Omental fat pad (tissue), 4 donors: ENCODE measurements around the gene NWD2. TPM values are rescaled to one million over a fixed set of nuclear protein-coding genes. Genes with fewer than 3 reads are reported as not detected.

ENCODE experiments used
- ATAC-seq: fragments of 150-250 bp; one replicate; pipeline ENCODE4 v1.9.1; 2016; ENCODE audit warnings: mild to moderate bottlenecking, moderate library complexity; ENCODE audit not compliant: low FRiP score
- DNase-seq: peaks from one replicate; pipeline ENCODE4 v3.0.0-alpha.2; 2019; ENCODE audit warnings: low spot score
- total RNA-seq, 4 donors: library from RNA; depleted of rRNA; stranded (reverse); fragments of >200 nt; gene quantifications; one replicate each; pipeline ENCODE4 v1.1.0, GENCODE V29; 2016
- TF ChIP-seq, protein P1 (sequence below), 3 donors: fragments of 450-650 bp; IDR thresholded peaks; one replicate each; pipeline ENCODE4 v1.5.1; 2016 to 2017; ENCODE audit warnings: antibody characterized with exemption in 3 of 3, mild to moderate bottlenecking in 3 of 3, moderate library complexity in 2 of 3

Gene NWD2
- total RNA-seq, 4 donors from 2014 or later, result 2.0 to 21.2 (median 11.4) TPM

DNA sequence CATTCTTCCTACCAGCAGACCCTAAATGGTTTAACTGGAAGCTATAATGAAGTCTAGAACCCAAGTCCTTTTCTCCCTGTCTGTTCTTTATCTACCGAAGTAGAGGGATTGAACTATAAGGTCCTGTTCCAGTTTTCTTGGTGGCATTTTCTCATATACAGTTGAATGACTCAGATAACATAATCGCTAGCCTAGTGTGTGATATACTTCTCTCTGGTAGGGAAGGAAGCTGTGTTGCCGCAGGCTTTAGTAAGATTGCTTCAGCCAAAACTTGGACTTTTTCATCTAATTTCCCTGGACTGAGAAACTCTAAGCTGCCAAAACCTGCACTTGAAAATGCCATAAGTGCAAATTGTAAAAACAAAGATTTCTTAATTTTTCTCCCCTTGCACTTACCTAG is 123.4 kb downstream of the NWD2 start:
- DNase-seq (no peak), ATAC-seq (no peak)
- TF ChIP-seq, protein P1, sequence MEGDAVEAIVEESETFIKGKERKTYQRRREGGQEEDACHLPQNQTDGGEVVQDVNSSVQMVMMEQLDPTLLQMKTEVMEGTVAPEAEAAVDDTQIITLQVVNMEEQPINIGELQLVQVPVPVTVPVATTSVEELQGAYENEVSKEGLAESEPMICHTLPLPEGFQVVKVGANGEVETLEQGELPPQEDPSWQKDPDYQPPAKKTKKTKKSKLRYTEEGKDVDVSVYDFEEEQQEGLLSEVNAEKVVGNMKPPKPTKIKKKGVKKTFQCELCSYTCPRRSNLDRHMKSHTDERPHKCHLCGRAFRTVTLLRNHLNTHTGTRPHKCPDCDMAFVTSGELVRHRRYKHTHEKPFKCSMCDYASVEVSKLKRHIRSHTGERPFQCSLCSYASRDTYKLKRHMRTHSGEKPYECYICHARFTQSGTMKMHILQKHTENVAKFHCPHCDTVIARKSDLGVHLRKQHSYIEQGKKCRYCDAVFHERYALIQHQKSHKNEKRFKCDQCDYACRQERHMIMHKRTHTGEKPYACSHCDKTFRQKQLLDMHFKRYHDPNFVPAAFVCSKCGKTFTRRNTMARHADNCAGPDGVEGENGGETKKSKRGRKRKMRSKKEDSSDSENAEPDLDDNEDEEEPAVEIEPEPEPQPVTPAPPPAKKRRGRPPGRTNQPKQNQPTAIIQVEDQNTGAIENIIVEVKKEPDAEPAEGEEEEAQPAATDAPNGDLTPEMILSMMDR (IDR thresholded peaks at IDR 0.05), result no peak

DNA sequence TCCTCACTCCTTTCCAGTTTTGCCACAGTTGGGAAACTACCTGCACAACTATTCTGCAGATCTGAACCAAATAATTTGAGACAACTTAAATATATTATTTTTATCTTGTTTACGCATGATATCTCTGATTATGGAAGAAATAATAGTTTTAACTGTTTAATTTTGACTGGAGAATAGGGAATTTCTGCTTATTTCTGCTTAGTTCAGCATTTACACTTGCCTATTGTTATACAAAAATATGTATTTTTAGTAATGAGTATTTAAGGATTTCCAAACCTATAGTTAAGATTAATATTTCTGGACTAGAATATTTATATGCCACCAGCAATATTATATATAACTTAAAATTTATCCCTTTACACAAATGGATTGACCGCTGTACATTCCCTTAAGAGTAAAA is 125.5 kb downstream of the NWD2 start:
- TF ChIP-seq, protein P1 (IDR thresholded peaks at IDR 0.05), result no peak
- no peak for ATAC-seq

DNA sequence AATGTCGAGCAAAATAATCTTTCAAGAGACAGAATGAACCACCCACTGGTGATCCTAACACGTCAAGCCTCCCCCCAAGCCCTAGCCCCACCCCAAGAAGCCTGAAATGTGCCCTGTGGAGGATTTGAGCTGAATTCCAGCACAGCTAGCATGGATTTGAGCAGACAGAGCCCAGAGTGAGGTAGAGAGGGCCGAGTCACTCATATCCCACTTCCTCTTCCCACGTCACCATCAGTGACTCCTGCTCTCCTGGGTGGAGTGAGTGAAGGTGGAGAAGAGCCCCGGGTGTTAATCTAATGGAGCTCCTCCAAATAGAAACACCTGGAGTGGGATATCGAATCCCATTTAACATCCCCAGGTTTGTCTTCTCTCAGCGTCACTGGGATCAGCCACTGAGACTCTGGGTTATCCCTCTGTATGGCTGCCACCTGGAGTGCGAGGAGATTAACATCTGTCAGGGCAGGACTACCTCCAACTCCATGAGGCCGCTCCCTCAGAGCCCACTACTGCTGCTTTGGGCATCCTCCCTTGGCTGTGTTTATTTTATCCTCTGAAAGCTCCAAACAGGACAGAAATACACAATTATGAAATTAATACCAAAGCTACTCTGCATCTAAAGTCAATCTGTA is 136.6 kb downstream of the NWD2 start:
- no peak for DNase-seq
- TF ChIP-seq, protein P1 (IDR thresholded peaks at IDR 0.05), result no peak
- ATAC-seq, result no peak

More for the DNA sequence above, 125.5 kb downstream of the NWD2 start:
- no peak for DNase-seq

DNA sequence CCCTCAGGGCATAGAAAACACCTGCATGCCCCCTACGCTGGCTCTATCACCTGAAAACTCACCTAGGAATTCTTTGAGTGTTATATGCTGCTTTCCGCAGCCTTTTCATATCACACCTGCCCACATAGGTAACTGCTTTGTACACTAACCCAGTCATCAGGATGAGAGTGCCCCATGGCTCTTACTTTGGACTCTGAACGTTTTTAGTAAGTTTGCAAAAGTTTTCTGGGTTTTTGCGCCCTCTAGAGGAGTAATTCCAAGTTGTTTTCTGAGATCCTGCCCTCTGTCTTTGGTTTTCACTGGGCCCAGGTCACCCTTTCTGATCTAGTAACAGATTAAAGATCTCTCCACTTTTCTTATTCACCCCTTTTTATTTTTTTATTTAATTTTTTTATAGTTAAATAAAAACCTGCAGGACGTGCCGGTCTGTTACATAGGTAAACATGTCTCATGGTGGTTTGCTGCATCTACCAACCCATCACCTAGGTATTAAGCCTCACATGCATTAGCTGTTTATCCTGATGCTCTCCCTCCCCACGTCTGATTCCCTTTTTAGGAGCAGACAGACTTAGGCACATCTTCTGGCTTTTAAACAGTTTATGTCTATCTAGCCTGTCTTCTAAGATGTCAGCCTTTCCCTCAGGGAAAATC is 139.2 kb downstream of the NWD2 start:
- TF ChIP-seq, protein P1 (IDR thresholded peaks at IDR 0.05), result no peak
- DNase-seq (no peak), ATAC-seq (no peak)

DNA sequence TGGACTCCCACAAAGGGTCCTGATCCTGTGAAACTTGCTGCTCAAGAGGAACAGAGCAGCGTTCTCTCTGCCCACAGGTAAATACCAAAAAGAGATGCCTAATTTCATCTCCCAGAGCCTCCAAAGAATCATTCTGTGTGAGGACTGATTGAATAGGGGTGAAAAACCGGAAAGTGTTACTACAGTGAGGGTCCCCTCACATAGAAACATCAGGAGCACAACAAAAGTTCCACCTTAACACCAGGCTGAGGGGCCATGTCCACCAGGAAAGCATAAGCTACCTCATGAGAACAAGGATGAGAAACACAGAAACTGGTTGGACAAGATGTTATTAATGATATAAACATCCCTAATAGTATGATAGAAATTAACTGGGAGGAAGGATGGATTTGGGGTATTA is 140.9 kb downstream of the NWD2 start:
- DNase-seq (no peak), ATAC-seq (no peak)
- TF ChIP-seq, protein P1 (IDR thresholded peaks at IDR 0.05), result no peak

DNA sequence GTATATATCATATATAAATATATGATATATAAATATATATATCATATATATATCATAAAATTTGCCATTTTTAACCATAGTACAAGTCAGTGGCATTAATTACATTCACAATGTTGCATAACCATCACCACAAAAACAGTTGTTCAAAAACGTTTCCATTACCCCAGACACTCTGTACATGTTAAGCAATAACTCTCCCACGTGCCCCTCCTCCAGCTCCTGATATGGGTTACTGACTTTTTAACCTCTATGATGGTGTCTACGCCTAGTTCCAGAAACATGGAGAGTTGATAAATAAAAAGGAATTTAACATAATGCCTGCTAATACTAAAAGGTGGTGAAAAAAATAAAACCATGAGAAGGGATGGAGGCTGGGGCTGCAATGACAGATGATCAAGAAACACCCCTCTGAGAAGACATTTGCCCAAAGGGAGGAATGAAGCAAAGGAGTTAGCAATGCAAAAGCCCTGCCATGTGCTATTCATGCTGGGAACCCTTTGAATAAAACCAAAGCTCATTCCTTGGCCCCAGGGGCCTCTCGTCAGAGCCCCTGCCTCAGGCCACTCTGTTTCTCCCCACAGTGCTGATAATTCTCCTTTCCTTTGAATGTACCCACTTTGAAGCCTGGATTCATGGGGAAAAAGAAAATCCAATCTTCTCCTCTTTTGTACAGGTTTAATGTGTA is 144.3 kb downstream of the NWD2 start:
- TF ChIP-seq, protein P1 (IDR thresholded peaks at IDR 0.05), result no peak
- ATAC-seq, result no peak
- no peak for DNase-seq
